Activated naive CD4-positive, alpha-beta T cell (primary cell): Measurements from ENCODE around the gene LRRC45.
"Not testable (repeated sequence)": the region's sequence is repeated elsewhere in the genome, so short reads cannot be mapped to it uniquely, and the experiment has no call there.

ENCODE experiments used
- DNase-seq, 4 experiments: peaks; one replicate each; lab custom pipeline; 2025; lab: John Stamatoyannopoulos, UW

The LRRC45 gene

DNA sequence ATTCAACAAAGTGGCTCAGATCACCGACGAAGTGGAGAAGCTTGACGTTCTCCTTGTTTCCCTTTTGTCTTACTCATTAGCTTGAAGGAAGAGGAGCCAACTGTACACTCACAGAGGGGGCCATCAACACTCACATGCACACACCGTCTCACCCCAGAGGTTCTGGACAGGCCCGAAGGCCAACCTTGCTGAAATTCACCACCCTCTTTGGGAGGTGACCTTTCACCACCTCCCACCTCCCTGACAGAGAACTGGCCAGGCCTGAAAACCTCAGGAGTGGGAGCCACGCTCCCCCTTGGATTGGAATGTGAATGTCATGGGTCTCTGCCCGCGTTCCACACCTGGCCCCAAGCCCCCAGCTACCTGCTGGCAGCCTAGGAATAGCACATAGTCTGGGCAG is 12.4 kb downstream of the LRRC45 start:
- no peak for DNase-seq

DNA sequence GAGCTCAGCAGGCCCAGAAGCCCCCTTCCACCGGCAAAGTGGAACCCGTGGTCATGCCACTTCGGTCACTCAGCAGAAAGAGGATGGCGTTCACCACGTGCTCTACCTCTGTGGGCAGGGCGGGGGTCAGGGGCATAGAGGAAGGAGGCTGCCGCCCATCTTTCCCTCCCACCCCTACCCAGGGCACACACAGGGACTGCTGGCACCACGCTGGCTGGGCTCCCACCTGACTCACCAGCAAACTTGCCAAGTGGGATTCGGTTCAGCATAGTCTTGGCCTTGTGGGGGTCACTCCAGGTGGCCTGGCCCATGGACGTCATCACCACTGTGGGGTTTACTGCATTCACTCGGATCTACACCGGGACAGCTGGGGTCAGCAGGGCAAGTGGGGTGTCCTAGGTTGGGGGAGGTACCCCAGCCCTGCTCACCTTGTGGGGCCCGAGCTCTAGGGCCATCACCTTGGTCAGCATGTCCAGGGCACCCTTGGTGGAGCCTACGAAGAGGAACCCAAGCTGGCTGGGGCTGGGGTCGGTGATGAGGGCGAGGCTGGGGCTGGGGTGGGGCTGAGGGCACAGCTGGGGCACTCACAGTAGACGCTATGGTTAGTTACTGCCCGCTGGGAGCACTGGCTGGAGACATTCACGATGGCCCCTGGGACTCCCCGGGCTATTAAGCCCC is 13.0 kb downstream of the LRRC45 start:
- DNase-seq: no peak

DNA sequence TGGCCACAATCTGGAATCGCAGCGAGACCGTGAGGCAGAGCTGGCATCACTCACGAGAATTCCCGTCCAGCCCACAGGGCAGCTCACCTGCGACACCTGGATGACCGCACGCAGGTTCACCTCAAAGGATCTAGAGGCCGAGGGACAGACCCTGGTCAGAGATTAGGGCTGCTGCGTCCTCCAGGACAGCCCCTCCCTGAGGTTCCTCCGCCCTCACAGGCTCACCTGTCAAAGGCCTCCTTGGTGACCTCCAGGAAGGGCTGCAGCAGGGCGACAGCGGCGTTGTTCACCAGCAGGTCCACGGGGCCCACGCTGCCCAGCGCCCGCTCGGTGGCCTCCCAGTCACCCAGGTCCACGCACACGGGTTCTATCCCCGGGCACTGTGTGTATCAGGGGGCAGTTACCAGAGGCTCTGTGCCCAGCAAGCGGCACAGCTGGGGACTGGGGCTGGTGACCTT is 13.6 kb downstream of the LRRC45 start:
- no peak for DNase-seq

DNA sequence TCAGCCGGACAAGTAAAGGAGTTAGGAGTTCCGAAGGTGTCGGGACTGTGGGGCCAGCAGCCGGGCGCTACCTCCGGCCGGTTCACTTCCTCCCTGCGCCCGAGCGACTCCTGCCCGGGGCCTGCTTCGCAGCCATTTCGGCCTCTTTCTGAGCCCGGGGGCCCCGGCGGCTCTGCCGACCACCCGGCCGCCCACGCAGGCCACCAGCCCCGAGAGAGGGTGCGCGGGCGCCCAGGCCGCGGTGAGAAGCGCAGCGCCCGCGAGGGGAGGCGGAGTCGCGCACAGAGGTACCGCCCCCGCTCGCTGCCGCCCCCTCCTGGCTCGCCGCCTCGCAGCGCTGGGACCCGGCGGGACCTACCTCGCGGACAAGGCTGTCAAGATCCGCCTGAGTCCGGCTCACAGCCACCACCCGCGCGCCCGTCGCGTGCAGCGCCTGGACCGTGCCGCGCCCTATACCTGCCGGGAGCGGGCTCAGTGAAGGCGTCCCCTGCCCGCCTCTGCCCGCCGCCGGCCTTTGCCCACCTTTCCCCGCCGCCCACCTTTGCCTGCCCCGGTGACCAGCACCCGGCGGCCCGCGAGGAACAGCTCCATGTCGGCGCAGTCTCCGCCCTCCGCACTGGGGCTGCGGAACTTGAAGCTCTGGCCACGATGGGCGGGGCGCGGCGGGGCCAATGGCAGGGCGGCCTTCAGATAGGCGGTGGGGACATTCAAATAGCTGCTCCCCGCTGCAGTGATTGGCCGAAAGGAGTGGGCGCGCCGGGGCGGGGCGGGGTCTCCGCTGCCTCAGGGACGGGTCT is 14.2 kb downstream of the LRRC45 start, which contains the start of gene DCXR:
Gene DCXR (minus strand): TSS at position 606 of the 797 bp plus-strand sequence. CDS start 15 bp downstream, at position 591.
- DNase-seq: peak; percentile 72 to 92 (median 86)

DNA sequence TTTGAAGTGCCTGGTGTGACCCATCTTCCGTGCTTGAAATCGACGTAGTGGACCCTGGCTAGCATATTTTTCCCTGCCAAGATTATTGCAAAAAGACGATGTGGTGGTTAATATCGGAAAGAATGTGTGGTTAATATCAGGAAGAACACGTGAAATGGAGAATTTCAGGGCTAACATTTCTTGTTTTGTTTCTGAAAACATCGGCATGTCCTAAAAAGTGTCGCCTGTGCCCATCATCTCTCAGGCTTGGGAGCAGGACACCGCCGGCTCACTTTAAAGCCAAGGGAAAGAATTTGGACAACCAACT is 14.7 kb downstream of the LRRC45 start:
- DNase-seq: no peak

DNA sequence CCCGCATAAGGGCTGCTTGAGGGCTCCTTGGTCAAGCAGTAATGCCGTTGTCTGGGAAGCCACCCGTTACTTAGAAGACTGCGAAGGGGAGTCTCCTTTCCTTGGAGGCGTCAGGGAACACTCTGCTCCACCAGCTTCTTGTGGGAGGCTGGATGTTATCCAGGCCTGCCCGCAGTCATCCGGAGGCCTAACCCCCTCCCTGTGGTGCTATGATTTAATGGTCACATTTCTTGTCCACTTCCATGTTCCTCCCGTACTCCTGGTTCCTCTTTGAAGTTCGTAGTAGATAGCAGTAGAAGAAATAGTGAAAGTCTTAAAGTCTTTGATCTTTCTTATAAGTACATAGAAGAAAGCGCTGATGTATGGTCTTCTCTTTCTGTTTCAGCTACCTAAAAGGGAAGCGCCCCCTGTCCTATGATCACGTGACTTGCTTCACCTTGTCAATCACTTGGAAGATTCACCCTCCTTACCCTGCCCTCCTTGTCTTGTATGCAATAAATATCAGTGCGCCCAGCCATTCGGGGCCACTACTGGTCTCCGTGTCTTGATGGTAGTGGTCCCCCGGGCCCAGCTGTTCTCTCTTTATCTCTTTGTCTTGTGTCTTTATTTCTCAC is 15.8 kb downstream of the LRRC45 start:
- DNase-seq: not testable (repeated sequence)

DNA sequence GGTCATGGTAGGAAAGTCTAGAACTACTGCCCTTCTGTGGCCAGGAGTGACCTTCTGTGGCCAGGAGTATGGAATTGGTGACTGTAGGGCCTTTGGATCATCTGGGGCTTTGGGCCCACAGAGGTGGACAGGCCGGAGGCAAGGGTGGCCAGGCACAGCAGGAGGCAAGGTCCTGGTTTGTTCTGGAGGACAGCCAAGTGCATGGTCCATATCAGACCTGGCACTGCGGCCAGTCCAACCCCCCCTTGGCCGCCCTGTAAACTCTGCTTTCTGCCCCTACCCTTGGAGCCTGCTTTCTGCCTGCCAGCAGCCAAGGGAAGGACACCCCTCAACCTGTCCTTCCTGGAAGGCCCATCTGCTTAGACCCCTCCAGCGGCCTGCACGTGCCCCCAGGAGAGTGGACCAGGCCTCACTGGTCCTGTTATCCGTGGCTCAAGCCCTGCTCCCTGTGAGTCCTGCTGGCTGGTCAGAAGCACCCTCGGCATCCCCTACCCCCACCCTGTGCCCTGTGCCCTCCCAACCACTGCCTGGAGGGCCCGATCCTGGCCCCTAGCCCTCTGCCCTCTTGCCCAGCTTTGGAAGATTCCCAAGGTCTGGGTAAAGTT is 16.7 kb downstream of the LRRC45 start:
- DNase-seq: no peak

DNA sequence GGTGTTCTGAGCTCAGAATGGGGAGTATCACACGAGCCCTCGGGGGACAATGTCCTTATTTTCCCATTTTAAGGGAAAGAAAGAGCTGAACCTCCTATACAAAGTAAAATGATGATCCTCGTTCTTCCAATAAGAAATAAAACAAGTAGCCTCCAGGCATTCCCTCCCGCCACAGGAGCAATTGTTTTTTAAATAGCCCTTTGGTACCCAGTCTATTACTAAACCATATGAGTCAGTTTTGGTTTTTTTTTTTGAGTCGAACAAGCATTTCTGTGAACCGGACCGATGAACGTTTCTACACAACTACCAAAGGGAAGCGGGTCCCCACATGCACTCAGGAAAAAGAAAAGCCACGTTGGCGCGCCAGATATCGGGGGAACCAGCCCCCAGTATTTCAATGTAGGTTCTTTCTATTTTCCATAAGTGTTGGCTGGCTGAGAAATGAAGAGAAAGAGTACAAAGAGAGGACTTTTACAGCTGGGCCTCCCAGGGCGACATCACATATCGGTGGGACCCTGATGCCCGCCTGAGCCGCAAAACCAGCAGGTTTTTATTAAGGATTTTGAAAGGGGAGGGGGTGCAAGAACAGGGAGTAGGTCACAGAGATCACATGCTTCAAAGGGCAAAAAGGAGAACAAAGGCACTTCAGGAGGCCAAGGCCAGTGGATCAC is 18.2 kb downstream of the LRRC45 start:
- no peak for DNase-seq

DNA sequence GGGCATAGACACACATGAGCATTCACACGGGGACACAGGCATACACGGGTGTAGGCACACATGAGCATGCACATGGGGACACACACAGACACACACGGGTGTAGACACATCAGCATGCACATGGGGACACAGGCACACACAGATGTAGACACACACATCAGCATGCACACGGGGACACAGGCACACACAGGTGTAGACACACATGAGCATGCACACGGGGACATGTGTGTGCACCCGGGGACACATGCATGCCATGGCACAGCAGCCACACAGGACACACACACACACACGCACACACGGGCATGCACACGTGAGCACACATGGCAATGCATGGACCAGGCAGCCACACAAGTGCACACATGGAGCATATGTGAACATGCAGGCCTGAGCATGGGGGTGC is 19.5 kb downstream of the LRRC45 start:
- no peak for DNase-seq

DNA sequence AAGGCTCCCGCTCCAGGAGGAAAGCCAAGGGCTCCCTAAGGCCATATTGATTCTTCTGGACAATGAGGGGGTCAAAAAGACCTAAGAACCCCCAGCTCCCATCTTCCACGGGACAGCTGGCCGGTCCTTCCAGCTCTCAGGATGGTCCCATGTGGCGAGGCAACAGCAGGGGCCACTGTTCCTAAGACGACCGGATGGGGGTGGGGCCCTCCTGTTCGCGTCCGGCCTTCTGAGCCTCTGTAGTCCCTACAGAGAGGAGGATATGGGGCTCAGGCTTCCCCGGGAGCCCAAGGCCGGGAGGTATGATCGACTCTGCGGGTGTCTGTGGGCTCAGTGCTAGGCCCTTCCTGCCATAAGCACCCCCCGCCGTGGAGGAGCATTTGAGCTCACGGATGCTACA is 20.4 kb downstream of the LRRC45 start:
- no peak for DNase-seq

DNA sequence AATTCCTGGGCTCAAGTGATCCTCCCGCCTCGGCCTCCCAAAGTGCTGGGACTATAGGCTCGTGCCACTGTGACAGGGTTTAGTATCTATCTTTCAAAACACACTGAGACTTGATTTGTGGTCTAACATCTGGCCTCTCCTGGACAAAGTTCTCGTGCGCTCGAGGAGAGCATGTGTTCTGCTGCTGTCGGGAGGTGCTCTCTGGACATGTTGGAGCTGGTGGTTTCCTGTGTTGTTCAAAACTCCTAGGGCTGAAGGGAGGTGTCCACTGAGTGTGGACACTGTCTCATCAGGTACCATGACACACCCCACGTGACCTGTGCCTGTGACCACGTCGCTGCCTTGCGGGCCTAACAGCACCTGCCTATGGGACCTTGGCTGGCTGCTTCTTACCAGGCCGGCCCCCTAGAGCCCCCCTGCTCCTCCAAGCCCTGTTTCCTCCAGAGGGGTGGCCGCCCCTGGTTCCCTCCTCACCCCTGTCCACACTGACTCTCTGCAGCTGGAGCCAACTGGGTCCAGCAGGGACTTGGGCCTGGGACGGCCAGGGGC is 22.9 kb downstream of the LRRC45 start:
- no peak for DNase-seq

DNA sequence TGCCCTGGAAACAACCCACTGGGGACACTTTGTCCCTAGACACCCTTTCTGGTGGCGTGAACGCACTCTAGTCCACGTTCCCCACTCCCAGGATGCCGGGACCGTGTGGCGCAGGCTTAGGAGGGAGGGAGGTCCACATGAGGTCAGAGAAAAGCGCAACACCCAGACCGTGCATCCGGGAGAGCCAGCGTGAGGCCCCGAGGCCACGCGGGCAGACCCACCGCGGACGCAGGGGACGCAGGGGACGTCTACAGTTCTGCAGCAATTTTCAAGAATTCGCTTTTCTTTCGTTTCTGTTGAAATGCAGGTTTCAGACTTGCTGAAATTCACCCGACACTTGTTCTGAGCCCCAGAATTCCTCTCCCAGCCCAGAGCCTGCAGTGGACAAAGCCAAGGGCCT is 23.8 kb downstream of the LRRC45 start:
- no peak for DNase-seq

DNA sequence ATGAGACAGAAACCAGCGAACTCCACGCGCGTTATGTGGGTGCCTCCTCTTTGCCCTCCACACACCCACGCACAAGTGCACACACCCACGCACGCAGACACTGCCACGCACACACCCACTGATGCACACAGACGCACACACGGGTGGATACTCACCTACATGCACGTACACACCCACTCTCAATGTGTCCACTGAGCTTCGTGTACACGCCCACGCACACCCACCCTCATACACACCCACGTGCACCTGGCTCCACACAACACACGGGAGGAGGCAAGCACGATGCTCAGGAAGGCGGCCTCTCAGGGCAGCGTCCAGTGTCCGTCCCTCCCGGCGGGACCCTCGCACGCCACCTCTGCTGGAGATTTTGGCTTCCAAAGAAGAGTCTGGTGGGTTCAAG is 24.3 kb downstream of the LRRC45 start:
- no peak for DNase-seq

DNA sequence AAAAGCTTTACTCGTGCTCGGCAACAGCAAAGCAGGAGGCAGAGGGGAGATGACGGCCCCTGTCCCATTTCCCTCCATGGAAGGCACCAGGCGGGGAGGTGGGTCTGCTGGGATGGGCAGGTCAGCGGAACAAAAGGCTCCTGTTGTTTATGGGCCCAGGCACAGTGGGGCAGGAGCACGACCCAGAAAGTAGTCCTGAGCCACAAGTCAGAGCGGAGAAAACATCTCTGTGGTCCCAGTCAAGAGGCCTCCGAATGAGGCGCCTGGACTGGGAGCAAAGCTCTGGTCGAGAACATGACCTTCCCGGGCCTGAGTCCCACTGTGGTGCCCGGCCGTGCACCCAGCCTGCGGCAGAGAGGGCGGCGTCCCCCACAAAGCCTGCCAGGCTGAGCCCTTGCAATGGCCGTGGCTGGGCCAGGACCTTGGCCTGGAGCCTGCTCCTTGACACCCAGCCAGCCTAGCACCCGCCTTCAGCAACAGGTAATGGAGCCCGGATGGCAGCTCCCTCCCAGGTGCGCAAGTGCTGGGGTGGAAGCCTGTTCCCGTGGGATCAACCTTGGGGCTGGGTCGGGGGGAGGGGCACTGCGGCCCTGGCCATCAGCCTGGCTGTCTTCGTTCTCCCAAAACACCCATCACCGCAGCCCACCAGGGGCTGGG is 24.9 kb downstream of the LRRC45 start:
- DNase-seq: no peak

DNA sequence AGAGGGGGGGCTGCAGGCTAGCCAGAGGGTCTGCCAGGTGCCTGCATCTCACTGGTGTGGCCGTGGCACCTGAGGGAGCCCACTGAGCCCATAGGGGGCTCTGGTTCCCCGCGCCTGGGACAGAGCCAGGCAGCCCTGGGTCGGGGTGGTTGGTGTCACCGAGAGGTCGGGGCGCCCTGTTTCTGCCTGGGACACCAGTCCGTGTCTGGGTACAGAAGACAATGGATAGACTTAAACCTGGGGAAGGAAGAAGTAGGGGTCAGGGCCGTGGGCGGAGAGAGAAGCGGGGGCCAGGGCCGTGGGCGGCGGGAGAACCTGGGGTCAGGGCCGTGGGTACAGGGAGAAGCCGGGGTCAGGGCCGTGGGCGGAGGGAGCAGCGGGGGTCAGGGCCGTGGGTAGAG is 25.5 kb downstream of the LRRC45 start:
- no peak for DNase-seq

DNA sequence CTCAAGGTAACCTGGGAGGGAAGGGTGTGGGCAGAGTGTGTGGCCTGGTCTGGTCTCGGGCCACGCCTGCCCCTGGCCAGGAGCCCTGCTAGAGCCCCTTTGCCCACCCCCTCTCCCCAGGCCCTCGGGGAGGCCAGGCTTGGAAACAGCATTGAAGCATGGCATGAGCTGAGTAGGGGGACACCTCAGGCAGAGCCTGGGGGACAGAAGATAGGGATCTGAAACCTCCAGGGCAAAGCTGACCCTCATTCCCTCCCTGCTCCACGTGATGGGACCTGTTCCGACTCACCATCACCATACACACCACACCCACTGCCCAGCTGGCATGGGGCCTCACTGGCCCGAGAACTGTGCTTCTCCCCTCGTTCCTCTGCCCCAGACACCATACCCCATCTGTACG is 26.0 kb downstream of the LRRC45 start:
- no peak for DNase-seq

DNA sequence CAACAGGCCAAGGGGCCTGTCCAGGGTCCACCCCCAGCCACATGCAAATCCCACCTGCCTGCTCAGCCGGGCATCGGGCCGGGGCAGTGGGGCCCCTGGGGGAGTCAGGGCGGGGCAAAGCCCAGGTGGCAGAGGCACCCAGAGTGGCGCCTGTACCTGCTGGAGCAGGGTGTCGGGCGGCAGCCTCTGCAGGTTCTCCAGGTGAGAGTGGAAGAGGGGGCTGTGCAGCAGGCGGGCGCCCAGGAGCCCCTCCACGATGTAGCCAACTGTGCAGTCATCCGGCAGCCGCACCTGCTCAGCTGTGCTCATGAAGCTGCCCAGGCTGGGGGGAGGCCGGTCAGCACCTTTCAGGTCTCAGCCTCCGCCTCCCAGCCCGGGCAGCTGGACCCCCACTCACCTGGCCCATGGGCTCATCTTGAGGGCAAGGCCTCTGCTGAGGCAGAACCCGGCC is 26.4 kb downstream of the LRRC45 start:
- DNase-seq: no peak

DNA sequence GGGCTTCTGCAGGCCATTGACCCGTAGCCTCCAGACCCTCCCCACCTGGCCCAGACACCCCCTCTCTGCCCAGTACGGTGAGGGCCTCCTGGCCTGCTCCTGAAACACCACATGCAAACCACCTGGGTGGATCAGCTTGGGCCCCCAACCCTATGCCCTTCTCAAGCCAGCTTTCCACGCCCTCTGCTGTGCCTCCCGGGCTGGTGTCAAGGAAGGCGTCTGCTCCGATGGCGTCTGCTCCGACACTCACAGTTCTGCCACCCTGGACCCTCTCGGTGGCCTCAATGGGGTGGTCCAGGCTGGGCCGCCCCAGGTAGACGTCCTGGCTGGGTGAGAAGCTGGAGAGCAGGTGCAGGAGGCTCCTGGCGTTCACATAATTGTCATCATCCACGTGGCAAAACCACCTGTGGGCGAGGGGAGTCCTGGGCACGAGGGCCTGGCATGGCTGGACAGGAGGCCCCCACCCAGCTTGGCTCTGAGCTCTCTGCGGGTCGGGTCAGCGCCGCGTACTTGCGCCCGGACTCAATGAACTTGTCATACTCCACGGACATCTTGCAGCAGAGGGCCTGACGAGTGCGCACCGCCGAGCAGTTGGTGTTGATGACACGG is 27.2 kb downstream of the LRRC45 start:
- DNase-seq: no peak

DNA sequence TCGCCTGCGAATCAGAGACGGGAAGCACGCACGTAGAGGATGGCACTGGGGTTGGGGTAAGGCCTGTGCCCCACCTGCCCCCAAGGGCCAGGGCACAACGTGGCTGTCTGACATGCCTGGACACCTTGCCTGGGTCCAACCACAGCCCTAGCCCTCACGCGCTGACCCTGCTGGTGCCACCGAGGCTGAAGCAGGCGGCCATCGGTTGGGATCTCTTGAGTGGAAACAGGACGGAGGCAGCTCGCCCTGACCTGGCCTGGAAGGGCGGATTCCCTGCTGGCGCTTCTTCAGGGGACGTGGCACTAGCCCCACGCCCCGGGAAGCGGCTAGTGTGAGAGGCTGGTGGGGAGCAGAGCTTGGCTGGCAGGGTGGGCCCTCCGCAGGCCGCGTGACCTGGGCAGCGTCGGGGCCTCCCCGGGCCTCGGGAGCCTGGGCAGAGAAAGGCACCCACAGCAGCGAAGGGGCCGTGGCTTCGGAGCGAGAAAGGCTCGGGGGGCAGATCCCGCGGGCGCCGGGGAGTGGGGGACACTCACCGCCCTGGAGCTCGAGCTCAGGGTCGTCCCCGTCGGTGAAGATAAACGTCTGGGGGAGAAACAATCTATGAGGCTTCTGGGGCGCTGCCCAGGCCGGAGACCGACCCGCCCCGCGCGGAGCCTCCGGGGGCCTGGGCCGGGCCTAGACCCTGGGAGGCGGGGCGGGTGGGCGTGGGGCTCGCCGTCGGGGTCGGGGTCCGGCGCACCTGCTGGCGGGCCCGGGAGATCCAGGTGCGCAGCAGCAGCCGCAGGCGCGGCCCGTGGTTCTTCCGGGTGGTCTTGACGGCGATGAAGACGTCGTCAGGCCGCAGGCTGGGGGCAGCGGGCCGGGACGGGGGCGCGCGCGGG is 27.9 kb downstream of the LRRC45 start:
- no peak for DNase-seq
